HEK293 (cell line): Measurements from ENCODE around the gene MATR3.
A peak's percentile ranks its signal among the peaks of the same experiment; 100 is the strongest.

Source experiments
- HOXC10 ChIP-seq: sonication (generic); formaldehyde crosslinking; IDR thresholded peaks from 2 replicates; pipeline ENCODE4 v1.8.1; 2023; ENCODE audit warnings: mild to moderate bottlenecking, missing genetic modification reagents
- KLF17 ChIP-seq: fragments of 450-650 bp; formaldehyde crosslinking; IDR thresholded peaks from 2 replicates; pipeline ENCODE4 v1.5.1; 2016; ENCODE audit warnings: missing biosample characterization, missing genetic modification characterization
- MZF1 ChIP-seq: fragments of 450-650 bp; formaldehyde crosslinking; IDR thresholded peaks from 2 replicates; pipeline ENCODE4 v1.5.1; 2017; ENCODE audit warnings: missing biosample characterization, missing genetic modification characterization, borderline replicate concordance
- RBAK ChIP-seq: fragments of 450-650 bp; formaldehyde crosslinking; IDR thresholded peaks from 2 replicates; pipeline ENCODE4 v1.5.1; 2016; ENCODE audit warnings: missing biosample characterization, missing genetic modification characterization
- REPIN1 ChIP-seq: fragments of 450-650 bp; formaldehyde crosslinking; IDR thresholded peaks from 2 replicates; pipeline ENCODE4 v1.5.1; 2017; ENCODE audit warnings: missing biosample characterization, missing genetic modification characterization, low read depth
- WT1 ChIP-seq: fragments of 450-650 bp; formaldehyde crosslinking; IDR thresholded peaks from 2 replicates; pipeline ENCODE4 v1.5.1; 2016; ENCODE audit warnings: missing biosample characterization, missing genetic modification characterization
- ZFP37 ChIP-seq: fragments of 450-650 bp; formaldehyde crosslinking; IDR thresholded peaks from 2 replicates; pipeline ENCODE4 v1.5.1; 2016; ENCODE audit warnings: missing biosample characterization, missing genetic modification characterization
- ZFP41 ChIP-seq: fragments of 450-650 bp; formaldehyde crosslinking; IDR thresholded peaks from 2 replicates; pipeline ENCODE4 v1.5.1; 2016; ENCODE audit warnings: missing biosample characterization, missing genetic modification characterization, borderline replicate concordance
- ZNF114 ChIP-seq: fragments of 450-650 bp; formaldehyde crosslinking; IDR thresholded peaks from 2 replicates; pipeline ENCODE4 v1.5.0; 2017; ENCODE audit warnings: missing biosample characterization, missing genetic modification characterization
- ZNF133 ChIP-seq: fragments of 450-650 bp; formaldehyde crosslinking; IDR thresholded peaks from 2 replicates; pipeline ENCODE4 v1.5.1; 2016; ENCODE audit warnings: missing biosample characterization, missing genetic modification characterization
- ZNF19 ChIP-seq: fragments of 450-650 bp; formaldehyde crosslinking; IDR thresholded peaks from 2 replicates; pipeline ENCODE4; 2016; ENCODE audit warnings: missing biosample characterization, missing genetic modification characterization, low read depth
- ZNF221 ChIP-seq: fragments of 450-650 bp; formaldehyde crosslinking; IDR thresholded peaks from 2 replicates; pipeline ENCODE4 v1.5.1; 2017; ENCODE audit warnings: missing biosample characterization, missing genetic modification characterization, borderline replicate concordance
- ZNF335 ChIP-seq: fragments of 450-650 bp; formaldehyde crosslinking; conservative IDR thresholded peaks from 2 replicates; pipeline ENCODE4 v1.5.1; 2016; ENCODE audit warnings: missing biosample characterization, missing genetic modification characterization
- ZNF394 ChIP-seq: fragments of 450-650 bp; formaldehyde crosslinking; IDR thresholded peaks from 2 replicates; pipeline ENCODE4 v1.5.1; 2016; ENCODE audit warnings: missing biosample characterization, missing genetic modification characterization, mild to moderate bottlenecking, moderate library complexity, borderline replicate concordance
- ZNF449 ChIP-seq: fragments of 450-650 bp; formaldehyde crosslinking; IDR thresholded peaks from 2 replicates; pipeline ENCODE4 v1.5.1; 2017; ENCODE audit warnings: missing biosample characterization, mild to moderate bottlenecking, missing genetic modification characterization, moderate library complexity
- ZNF513 ChIP-seq: fragments of 450-650 bp; IDR thresholded peaks from 2 replicates; pipeline ENCODE4 v1.5.1; 2018; ENCODE audit warnings: missing biosample characterization, missing genetic modification characterization
- ZNF600 ChIP-seq: fragments of 450-650 bp; formaldehyde crosslinking; IDR thresholded peaks from 2 replicates; pipeline ENCODE4 v1.5.1; 2016; ENCODE audit warnings: missing biosample characterization, missing genetic modification characterization
- ZNF670 ChIP-seq: fragments of 450-650 bp; formaldehyde crosslinking; IDR thresholded peaks from 2 replicates; pipeline ENCODE4 v1.5.1; 2016; ENCODE audit warnings: missing biosample characterization, missing genetic modification characterization, low read depth
- ZNF692 ChIP-seq: fragments of 450-650 bp; formaldehyde crosslinking; IDR thresholded peaks from 2 replicates; pipeline ENCODE4 v1.5.1; 2016; ENCODE audit warnings: missing biosample characterization, missing genetic modification characterization
- ZNF701 ChIP-seq: fragments of 450-650 bp; formaldehyde crosslinking; IDR thresholded peaks from 2 replicates; pipeline ENCODE4 v1.5.1; 2016; ENCODE audit warnings: missing biosample characterization, missing genetic modification characterization
- ZSCAN23 ChIP-seq: fragments of 450-650 bp; formaldehyde crosslinking; IDR thresholded peaks from 2 replicates; pipeline ENCODE4 v1.5.1; 2016; ENCODE audit warnings: missing biosample characterization, missing genetic modification characterization
- TF ChIP-seq, protein P1 (sequence below): fragments of 450-650 bp; formaldehyde crosslinking; IDR thresholded peaks from 2 replicates; pipeline ENCODE4 v1.5.1; 2016; ENCODE audit warnings: missing biosample characterization, missing genetic modification characterization
- TF ChIP-seq, protein P2 (sequence below): fragments of 450-650 bp; formaldehyde crosslinking; IDR thresholded peaks from 2 replicates; pipeline ENCODE4 v1.5.1; 2016; ENCODE audit warnings: missing biosample characterization, missing genetic modification characterization, low read depth
- TF ChIP-seq, protein P3 (sequence below): fragments of 450-650 bp; formaldehyde crosslinking; conservative IDR thresholded peaks from 2 replicates; pipeline ENCODE4 v1.5.1; 2016; ENCODE audit warnings: low read depth, missing biosample characterization, missing genetic modification characterization

MATR3 gene

DNA sequence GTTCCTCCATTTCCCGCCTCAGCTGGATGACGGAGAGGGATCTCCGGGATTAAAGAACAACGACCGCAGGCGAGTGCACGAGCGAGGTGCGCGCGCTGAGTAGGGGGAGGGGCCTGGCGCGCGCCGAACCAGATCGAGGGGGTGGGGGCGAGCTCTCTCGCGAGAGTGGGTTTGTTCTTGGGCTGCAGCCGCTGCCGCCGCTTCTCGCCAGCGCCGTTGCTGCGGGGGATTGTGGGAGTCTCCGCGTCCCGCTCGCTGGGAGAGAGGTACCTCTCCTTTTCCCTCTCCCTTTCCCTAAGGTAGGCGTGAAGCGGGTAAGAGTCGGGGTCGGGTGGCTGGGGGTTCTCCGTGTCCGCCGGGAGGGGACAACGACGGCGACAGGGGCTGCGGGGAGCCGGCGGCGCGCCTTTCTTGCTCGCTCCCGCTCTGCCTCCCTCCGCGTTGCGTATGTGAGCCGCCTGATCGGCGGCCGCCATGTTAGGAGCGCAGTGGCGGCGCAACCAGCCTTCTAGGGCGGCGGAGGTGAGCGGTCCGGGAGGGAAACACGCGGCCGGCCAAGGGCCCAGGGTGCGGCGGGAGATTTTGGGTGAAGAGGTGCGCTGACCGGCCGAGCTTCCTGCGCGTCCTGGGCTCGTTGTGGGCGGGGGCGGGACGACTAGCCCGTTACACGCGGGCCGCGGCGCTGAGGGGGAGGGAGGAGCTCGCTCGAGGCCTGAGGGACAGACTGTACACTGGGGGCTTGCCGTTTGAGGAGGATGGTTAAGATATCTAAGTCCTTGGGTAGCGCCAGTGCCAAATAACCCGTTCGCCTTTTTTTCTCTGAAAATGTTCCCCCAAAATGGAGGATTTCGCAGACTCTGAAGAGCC, at the start of gene MATR3 (continued):
- TF ChIP-seq ZNF692: peak; percentile 65
- TF ChIP-seq, protein P1, sequence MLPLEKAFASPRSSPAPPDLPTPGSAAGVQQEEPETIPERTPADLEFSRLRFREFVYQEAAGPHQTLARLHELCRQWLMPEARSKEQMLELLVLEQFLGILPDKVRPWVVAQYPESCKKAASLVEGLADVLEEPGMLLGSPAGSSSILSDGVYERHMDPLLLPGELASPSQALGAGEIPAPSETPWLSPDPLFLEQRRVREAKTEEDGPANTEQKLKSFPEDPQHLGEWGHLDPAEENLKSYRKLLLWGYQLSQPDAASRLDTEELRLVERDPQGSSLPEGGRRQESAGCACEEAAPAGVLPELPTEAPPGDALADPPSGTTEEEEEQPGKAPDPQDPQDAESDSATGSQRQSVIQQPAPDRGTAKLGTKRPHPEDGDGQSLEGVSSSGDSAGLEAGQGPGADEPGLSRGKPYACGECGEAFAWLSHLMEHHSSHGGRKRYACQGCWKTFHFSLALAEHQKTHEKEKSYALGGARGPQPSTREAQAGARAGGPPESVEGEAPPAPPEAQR: no peak
- TF ChIP-seq ZNF335 (tag by site-specific recombination): peak; percentile 87
- TF ChIP-seq ZNF449 (tag by site-specific recombination): peak; percentile 8; the same call in 1 of the 2 replicates
- TF ChIP-seq RBAK (tag by site-specific recombination): no peak
- TF ChIP-seq ZFP41 (tag by site-specific recombination): no peak
- TF ChIP-seq ZNF701 (tag by site-specific recombination): no peak
- peak; percentile 62 for TF ChIP-seq WT1 (tag by site-specific recombination)
- TF ChIP-seq HOXC10 (CRISPR knock-in tag): no peak
- TF ChIP-seq ZNF394: peak; percentile 83; the same call in 1 of the 2 replicates
- no peak for TF ChIP-seq ZNF19 (tag by site-specific recombination)
- TF ChIP-seq ZNF600: peak; percentile 56; the same call in 1 of the 2 replicates
- peak; percentile 80 for TF ChIP-seq KLF17
- TF ChIP-seq ZSCAN23: 0 out of 2 replicates have a peak, but pooled peaks have one; percentile 17
- peak; percentile 98 for TF ChIP-seq ZFP37
- no peak; the same call in 1 of the 2 replicates for TF ChIP-seq MZF1 (tag by site-specific recombination)
- TF ChIP-seq ZNF114 (tag by site-specific recombination): no peak
- TF ChIP-seq ZNF221: no peak
- TF ChIP-seq ZNF670 (tag by site-specific recombination): no peak
- TF ChIP-seq, protein P2, sequence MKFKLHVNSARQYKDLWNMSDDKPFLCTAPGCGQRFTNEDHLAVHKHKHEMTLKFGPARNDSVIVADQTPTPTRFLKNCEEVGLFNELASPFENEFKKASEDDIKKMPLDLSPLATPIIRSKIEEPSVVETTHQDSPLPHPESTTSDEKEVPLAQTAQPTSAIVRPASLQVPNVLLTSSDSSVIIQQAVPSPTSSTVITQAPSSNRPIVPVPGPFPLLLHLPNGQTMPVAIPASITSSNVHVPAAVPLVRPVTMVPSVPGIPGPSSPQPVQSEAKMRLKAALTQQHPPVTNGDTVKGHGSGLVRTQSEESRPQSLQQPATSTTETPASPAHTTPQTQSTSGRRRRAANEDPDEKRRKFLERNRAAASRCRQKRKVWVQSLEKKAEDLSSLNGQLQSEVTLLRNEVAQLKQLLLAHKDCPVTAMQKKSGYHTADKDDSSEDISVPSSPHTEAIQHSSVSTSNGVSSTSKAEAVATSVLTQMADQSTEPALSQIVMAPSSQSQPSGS (tag by site-specific recombination): peak; percentile 19; the same call in 1 of the 2 replicates
- TF ChIP-seq REPIN1 (tag by site-specific recombination): no peak; the same call in 1 of the 2 replicates
- no peak for TF ChIP-seq ZNF133 (tag by site-specific recombination)
- no peak for TF ChIP-seq ZNF513 (tag by site-specific recombination)
- TF ChIP-seq, protein P3, sequence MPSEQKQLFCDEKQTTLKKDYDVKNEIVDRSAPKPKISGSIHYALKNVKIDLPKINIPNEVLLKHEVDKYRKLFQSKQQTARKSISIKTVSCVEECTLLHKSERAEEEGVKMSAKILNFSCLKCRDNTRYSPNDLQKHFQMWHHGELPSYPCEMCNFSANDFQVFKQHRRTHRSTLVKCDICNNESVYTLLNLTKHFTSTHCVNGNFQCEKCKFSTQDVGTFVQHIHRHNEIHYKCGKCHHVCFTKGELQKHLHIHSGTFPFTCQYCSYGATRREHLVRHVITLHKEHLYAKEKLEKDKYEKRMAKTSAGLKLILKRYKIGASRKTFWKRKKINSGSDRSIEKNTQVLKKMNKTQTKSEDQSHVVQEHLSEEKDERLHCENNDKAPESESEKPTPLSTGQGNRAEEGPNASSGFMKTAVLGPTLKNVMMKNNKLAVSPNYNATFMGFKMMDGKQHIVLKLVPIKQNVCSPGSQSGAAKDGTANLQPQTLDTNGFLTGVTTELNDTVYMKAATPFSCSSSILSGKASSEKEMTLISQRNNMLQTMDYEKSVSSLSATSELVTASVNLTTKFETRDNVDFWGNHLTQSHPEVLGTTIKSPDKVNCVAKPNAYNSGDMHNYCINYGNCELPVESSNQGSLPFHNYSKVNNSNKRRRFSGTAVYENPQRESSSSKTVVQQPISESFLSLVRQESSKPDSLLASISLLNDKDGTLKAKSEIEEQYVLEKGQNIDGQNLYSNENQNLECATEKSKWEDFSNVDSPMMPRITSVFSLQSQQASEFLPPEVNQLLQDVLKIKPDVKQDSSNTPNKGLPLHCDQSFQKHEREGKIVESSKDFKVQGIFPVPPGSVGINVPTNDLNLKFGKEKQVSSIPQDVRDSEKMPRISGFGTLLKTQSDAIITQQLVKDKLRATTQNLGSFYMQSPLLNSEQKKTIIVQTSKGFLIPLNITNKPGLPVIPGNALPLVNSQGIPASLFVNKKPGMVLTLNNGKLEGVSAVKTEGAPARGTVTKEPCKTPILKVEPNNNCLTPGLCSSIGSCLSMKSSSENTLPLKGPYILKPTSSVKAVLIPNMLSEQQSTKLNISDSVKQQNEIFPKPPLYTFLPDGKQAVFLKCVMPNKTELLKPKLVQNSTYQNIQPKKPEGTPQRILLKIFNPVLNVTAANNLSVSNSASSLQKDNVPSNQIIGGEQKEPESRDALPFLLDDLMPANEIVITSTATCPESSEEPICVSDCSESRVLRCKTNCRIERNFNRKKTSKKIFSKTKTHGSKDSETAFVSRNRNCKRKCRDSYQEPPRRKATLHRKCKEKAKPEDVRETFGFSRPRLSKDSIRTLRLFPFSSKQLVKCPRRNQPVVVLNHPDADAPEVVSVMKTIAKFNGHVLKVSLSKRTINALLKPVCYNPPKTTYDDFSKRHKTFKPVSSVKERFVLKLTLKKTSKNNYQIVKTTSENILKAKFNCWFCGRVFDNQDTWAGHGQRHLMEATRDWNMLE: no peak; the same call in 1 of the 2 replicates
